Measurements from ENCODE around the gene CTU2. TPM values are rescaled to one million over a fixed set of nuclear protein-coding genes. Genes with fewer than 3 reads are reported as not detected.

Gene CTU2
- total and polyA plus RNA-seq, 9 of the 15 experiments (the other 6 are each of a cell fraction or from before 2014, with no cell fraction given): 1.3 to 105 (median 23.2) TPM

DNA sequence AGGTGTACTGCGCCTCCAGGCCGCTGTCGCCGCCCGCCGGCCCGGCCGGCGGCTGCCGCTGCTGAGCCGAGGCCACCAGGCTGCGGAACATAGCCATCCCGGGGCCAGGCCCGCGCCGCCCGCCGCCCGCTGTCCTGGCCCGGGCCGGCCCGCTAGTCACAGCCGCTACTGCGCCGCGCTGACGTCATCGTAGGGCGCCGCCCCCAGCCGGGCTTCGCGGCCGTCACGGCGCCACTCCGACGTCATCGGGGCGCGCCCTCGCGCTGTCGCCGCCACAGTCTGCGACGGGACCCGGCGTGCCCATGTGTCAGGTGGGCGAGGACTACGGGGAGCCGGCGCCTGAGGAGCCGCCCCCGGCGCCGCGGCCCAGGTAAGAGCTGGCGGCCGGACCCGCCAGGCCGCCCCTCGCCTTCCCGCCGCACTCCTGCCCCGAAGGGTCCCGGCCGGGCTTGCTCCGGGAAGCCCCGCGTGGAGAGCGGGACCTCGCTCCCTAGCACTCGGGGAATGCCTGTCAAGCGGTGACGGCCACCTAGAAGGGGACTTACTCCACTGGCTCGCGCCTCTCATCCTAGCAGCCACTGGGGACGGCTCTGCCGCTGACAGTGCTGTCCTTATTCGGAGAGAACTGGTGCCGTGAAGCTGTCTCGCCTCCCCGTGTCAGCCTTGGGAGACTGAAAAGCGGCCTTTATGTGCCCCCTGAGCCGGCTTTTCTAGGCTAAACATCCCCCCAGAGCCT, at the start of gene CTU2, which contains the start of gene RNF166 (continued):
- TF ChIP-seq ZNF175 (CRISPR knock-in tag; IDR thresholded peaks at IDR 0.05; ENCODE audit: low read depth) (0 out of 2 replicates have a peak, but pooled peaks have one; percentile 60), ZKSCAN1 (IDR thresholded peaks at IDR 0.05; ENCODE audit: low read depth, low read length) (peak; percentile 94), RBM14 (IDR thresholded peaks at IDR 0.05; ENCODE audit: borderline replicate concordance, insufficient read depth, low read depth, low read length) (no peak), STAT5A (IDR thresholded peaks at IDR 0.05; ENCODE audit: borderline replicate concordance, low read length) (no peak; the same call in 1 of the 2 replicates), RAD21 (CRISPR knock-in tag; conservative IDR thresholded peaks at IDR 0.05 in 1 of 2, IDR thresholded peaks at IDR 0.05 in 1 of 2) (no peak), ILF3 (IDR thresholded peaks at IDR 0.05; ENCODE audit: borderline replicate concordance) (no peak), GATAD2A (IDR thresholded peaks at IDR 0.05) (no peak), ZNF785 (CRISPR knock-in tag; IDR thresholded peaks at IDR 0.05) (no peak), ZNF121 (CRISPR knock-in tag; conservative IDR thresholded peaks at IDR 0.05) (no peak)
- TF ChIP-seq, protein P1, sequence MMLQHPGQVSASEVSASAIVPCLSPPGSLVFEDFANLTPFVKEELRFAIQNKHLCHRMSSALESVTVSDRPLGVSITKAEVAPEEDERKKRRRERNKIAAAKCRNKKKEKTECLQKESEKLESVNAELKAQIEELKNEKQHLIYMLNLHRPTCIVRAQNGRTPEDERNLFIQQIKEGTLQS (IDR thresholded peaks at IDR 0.05): peak; percentile 90
- TF ChIP-seq, protein P1 (CRISPR knock-in tag; conservative IDR thresholded peaks at IDR 0.05): no peak
- TF ChIP-seq, protein P2, sequence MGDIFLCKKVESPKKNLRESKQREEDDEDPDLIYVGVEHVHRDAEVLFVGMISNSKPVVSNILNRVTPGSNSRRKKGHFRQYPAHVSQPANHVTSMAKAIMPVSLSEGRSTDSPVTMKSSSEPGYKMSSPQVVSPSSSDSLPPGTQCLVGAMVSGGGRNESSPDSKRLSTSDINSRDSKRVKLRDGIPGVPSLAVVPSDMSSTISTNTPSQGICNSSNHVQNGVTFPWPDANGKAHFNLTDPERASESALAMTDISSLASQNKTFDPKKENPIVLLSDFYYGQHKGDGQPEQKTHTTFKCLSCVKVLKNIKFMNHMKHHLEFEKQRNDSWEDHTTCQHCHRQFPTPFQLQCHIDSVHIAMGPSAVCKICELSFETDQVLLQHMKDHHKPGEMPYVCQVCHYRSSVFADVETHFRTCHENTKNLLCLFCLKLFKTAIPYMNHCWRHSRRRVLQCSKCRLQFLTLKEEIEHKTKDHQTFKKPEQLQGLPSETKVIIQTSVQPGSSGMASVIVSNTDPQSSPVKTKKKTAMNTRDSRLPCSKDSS (IDR thresholded peaks at IDR 0.05; ENCODE audit: low read depth, partially characterized antibody): no peak
- TF ChIP-seq, protein P3, sequence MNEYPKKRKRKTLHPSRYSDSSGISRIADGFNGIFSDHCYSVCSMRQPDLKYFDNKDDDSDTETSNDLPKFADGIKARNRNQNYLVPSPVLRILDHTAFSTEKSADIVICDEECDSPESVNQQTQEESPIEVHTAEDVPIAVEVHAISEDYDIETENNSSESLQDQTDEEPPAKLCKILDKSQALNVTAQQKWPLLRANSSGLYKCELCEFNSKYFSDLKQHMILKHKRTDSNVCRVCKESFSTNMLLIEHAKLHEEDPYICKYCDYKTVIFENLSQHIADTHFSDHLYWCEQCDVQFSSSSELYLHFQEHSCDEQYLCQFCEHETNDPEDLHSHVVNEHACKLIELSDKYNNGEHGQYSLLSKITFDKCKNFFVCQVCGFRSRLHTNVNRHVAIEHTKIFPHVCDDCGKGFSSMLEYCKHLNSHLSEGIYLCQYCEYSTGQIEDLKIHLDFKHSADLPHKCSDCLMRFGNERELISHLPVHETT (CRISPR knock-in tag; conservative IDR thresholded peaks at IDR 0.05 in 1 of 2, IDR thresholded peaks at IDR 0.05 in 1 of 2): peak in 1 of 2 experiments; percentile 90; a peak in 3 of 4 replicates
